H1 (cell line): ENCODE measurements around the gene KRT84. TPM values are rescaled to one million over a fixed set of nuclear protein-coding genes. Genes with fewer than 3 reads are reported as not detected.

Experiments used
- CTCF ChIA-PET: fragments of 300-600 bp; sonication (Branson Sonifier 250); formaldehyde crosslinking; loops from one replicate; lab custom pipeline; 2021; ENCODE audit not compliant: partially characterized antibody; lab: Charles Lee
- POLR2A ChIA-PET: fragments of 300-600 bp; sonication (Branson Sonifier 250); formaldehyde crosslinking; loops from one replicate; lab custom pipeline; 2021; ENCODE audit warnings: inconsistent platforms; ENCODE audit not compliant: partially characterized antibody; lab: Charles Lee
- DNase-seq, 2 experiments: peaks; one replicate each; pipeline versions ENCODE4 v3.0.0 to v3.0.0-alpha.2; 2010 to 2022; ENCODE audit warnings: low spot score in 2 of 2, low read depth in 1 of 2, mixed read lengths in 1 of 2
- FAIRE-seq: peaks from 2 replicates; lab custom pipeline; 2011; peaks lifted over from hg19 to GRCh38; lab: Jason Lieb, UNC
- H2AFZ ChIP-seq: 2 replicates; pipeline ENCODE4 v1.8.1; 2012; ENCODE audit warnings: low read length, inconsistent platforms
- H2AK5ac ChIP-seq: 2 replicates; pipeline ENCODE4 v1.6.1; 2013; ENCODE audit warnings: low read depth, low read length
- H2BK120ac ChIP-seq: replicated peaks from 2 replicates; pipeline ENCODE3; 2013; ENCODE audit warnings: low read depth, low read length, inconsistent platforms
- H2BK12ac ChIP-seq: 2 replicates; pipeline ENCODE4 v1.6.1; 2013; ENCODE audit warnings: low read depth, low read length
- H2BK15ac ChIP-seq: 2 replicates; pipeline ENCODE4 v1.6.1; 2013; ENCODE audit warnings: low read length
- H2BK20ac ChIP-seq: 2 replicates; pipeline ENCODE4 v1.6.1; 2013; ENCODE audit warnings: low read length
- H2BK5ac ChIP-seq: 2 replicates; pipeline ENCODE4 v1.6.1; 2013; ENCODE audit warnings: low read depth, low read length
- H3K14ac ChIP-seq: 2 replicates; pipeline ENCODE4 v1.6.1; 2013; ENCODE audit warnings: inconsistent platforms; ENCODE audit not compliant: insufficient read length
- H3K18ac ChIP-seq: 2 replicates; pipeline ENCODE4 v1.6.1; 2013; ENCODE audit warnings: low read length; ENCODE audit errors: extremely low read depth
- H3K23ac ChIP-seq: 2 replicates; pipeline ENCODE4 v1.6.1; 2013; ENCODE audit warnings: inconsistent platforms; ENCODE audit not compliant: insufficient read length
- H3K23me2 ChIP-seq: 2 replicates; pipeline ENCODE4 v1.6.1; 2013; ENCODE audit warnings: low read depth, low read length
- H3K27ac ChIP-seq: 2 replicates; pipeline ENCODE4 v1.6.1; 2011; ENCODE audit warnings: low read depth, low read length, inconsistent platforms
- H3K27me3 ChIP-seq, 4 experiments: replicated peaks in 1 of 4; 1 replicate in 1 of 4; 2 replicates in 3 of 4; pipeline versions ENCODE4 v1.6.1 to v1.8.1; 2011 to 2013; ENCODE audit warnings: low read length in 3 of 4, mild to moderate bottlenecking in 3 of 4, inconsistent platforms in 2 of 4, mixed read lengths in 2 of 4, moderate library complexity in 1 of 4; ENCODE audit not compliant: control insufficient read depth in 3 of 4, insufficient read depth in 3 of 4; ENCODE audit errors: extremely low read depth in 1 of 4
- H3K36me3 ChIP-seq, 4 experiments: 2 replicates each; pipeline versions ENCODE4 v1.6.1 to v1.8.1; 2011 to 2013; ENCODE audit warnings: mild to moderate bottlenecking in 4 of 4, low read length in 3 of 4, moderate library complexity in 2 of 4, control low read depth in 1 of 4, inconsistent platforms in 1 of 4; ENCODE audit not compliant: insufficient read depth in 4 of 4, control insufficient read depth in 2 of 4
- H3K4ac ChIP-seq: replicated peaks from 2 replicates; pipeline ENCODE3; 2013; ENCODE audit warnings: low read length, low read depth, mixed read lengths, inconsistent platforms; ENCODE audit not compliant: insufficient read length
- H3K4me1 ChIP-seq, 4 experiments: replicated peaks in 1 of 4; 1 replicate in 1 of 4; 2 replicates in 3 of 4; pipeline versions ENCODE4 v1.6.1 to v1.8.1; 2011 to 2013; ENCODE audit warnings: low read length in 3 of 4, inconsistent platforms in 2 of 4, mixed read lengths in 1 of 4; ENCODE audit not compliant: insufficient read depth in 4 of 4, control insufficient read depth in 3 of 4
- H3K4me2 ChIP-seq, 2 experiments: 2 replicates each; pipeline versions ENCODE4 v1.6.1 to v1.8.1; 2011 to 2013; ENCODE audit warnings: low read depth in 2 of 2, low read length in 2 of 2, control low read depth in 1 of 2, inconsistent platforms in 1 of 2, mild to moderate bottlenecking in 1 of 2; ENCODE audit not compliant: insufficient read depth in 1 of 2
- H3K4me3 ChIP-seq, 4 experiments: fragments of 200-600, 300-600 bp in 1 of 4; sonication (generic), shearing (Covaris generic), sonication (Bioruptor Twin) in 1 of 4; 2 replicates each; pipeline versions ENCODE4 v1.5.1 to v1.8.1; 2011 to 2016; ENCODE audit warnings: low read length in 4 of 4, low read depth in 3 of 4, control low read depth in 2 of 4, inconsistent platforms in 2 of 4, mild to moderate bottlenecking in 2 of 4, mixed read lengths in 1 of 4, moderate library complexity in 1 of 4; ENCODE audit not compliant: insufficient read depth in 2 of 4; ENCODE audit errors: extremely low read depth in 1 of 4
- H3K56ac ChIP-seq: replicated peaks from 2 replicates; pipeline ENCODE3; 2013; ENCODE audit warnings: low read depth, mild to moderate bottlenecking, mixed read lengths, low read length, inconsistent platforms; ENCODE audit not compliant: insufficient read length
- H3K79me1 ChIP-seq: 2 replicates; pipeline ENCODE4 v1.6.1; 2013; ENCODE audit warnings: low read depth, low read length, control low read depth
- H3K79me2 ChIP-seq, 2 experiments: 2 replicates each; pipeline versions ENCODE4 v1.6.1 to v1.8.1; 2012 to 2013; ENCODE audit warnings: low read length in 2 of 2, mild to moderate bottlenecking in 2 of 2, inconsistent platforms in 1 of 2; ENCODE audit not compliant: insufficient read depth in 2 of 2, control insufficient read depth in 1 of 2
- H3K9ac ChIP-seq, 4 experiments: replicated peaks in 1 of 4; 1 replicate in 1 of 4; 2 replicates in 3 of 4; pipeline versions ENCODE4 v1.6.1 to v1.8.1; 2011 to 2013; ENCODE audit warnings: low read depth in 3 of 4, low read length in 3 of 4, control low read depth in 2 of 4, mild to moderate bottlenecking in 2 of 4, moderate library complexity in 2 of 4, inconsistent platforms in 1 of 4; ENCODE audit errors: extremely low read depth in 1 of 4
- H3K9me3 ChIP-seq, 2 experiments: 2 replicates each; pipeline versions ENCODE4 v1.6.1 to v1.8.1; 2012 to 2013; ENCODE audit warnings: mild to moderate bottlenecking in 2 of 2, moderate library complexity in 2 of 2, control low read depth in 1 of 2, inconsistent platforms in 1 of 2, low read depth in 1 of 2, low read length in 1 of 2, mixed read lengths in 1 of 2; ENCODE audit not compliant: insufficient read depth in 2 of 2
- H4K20me1 ChIP-seq, 2 experiments: replicated peaks in 1 of 2; 2 replicates each; pipeline versions ENCODE3 to v1.8.1; 2011 to 2013; ENCODE audit warnings: inconsistent platforms in 2 of 2, low read length in 2 of 2, mild to moderate bottlenecking in 1 of 2; ENCODE audit not compliant: insufficient read depth in 2 of 2, control insufficient read depth in 1 of 2
- H4K5ac ChIP-seq: 2 replicates; pipeline ENCODE4 v1.6.1; 2013; ENCODE audit warnings: low read length, low read depth, mixed read lengths, inconsistent platforms; ENCODE audit not compliant: insufficient read length
- H4K8ac ChIP-seq: 2 replicates; pipeline ENCODE4 v1.8.0; 2013; ENCODE audit warnings: mild to moderate bottlenecking, moderate library complexity, low read length, inconsistent platforms; ENCODE audit not compliant: insufficient read depth; ENCODE audit errors: extremely low read depth
- H4K91ac ChIP-seq: replicated peaks from 2 replicates; pipeline ENCODE3; 2013; ENCODE audit warnings: low read length, mixed read lengths, inconsistent platforms; ENCODE audit not compliant: insufficient read length
- CEBPB ChIP-seq: IDR thresholded peaks from 2 replicates; pipeline ENCODE4 v1.6.1; 2012; ENCODE audit warnings: low read depth, low read length
- CREB1 ChIP-seq: IDR thresholded peaks from 2 replicates; pipeline ENCODE4 v1.6.1; 2012; ENCODE audit warnings: inconsistent platforms
- CTCF ChIP-seq, 3 experiments: IDR thresholded peaks; 1 replicate in 2 of 3; 2 replicates in 1 of 3; pipeline versions ENCODE4 v1.5.1 to v1.6.1; 2011; ENCODE audit warnings: low read length in 3 of 3, mild to moderate bottlenecking in 3 of 3, inconsistent platforms in 2 of 3, low read depth in 1 of 3, moderate library complexity in 1 of 3; ENCODE audit not compliant: insufficient read depth in 1 of 3; ENCODE audit errors: control extremely low read depth in 1 of 3
- EP300 ChIP-seq, 2 experiments: IDR thresholded peaks; 1 replicate in 1 of 2; 2 replicates in 1 of 2; pipeline ENCODE4 v1.6.1; 2011 to 2012; ENCODE audit warnings: low read depth in 2 of 2, low read length in 2 of 2, mild to moderate bottlenecking in 2 of 2, borderline replicate concordance in 1 of 2, inconsistent platforms in 1 of 2, moderate library complexity in 1 of 2
- FOSL1 ChIP-seq: IDR thresholded peaks from 2 replicates; pipeline ENCODE4 v1.6.1; 2011; ENCODE audit warnings: mild to moderate bottlenecking, low read depth, low read length, moderate library complexity; ENCODE audit not compliant: insufficient read depth
- GTF2F1 ChIP-seq: IDR thresholded peaks from 2 replicates; pipeline ENCODE4 v1.6.1; 2012; ENCODE audit warnings: low read depth, low read length, improper control_type of control experiment, borderline replicate concordance
- HDAC6 ChIP-seq: IDR thresholded peaks from one replicate; pipeline ENCODE4 v1.7.1; 2012; ENCODE audit warnings: low read depth, mild to moderate bottlenecking, inconsistent platforms, low read length, moderate library complexity
- RAD21 ChIP-seq, 2 experiments: IDR thresholded peaks in 1 of 2; conservative IDR thresholded peaks in 1 of 2; 2 replicates each; pipeline ENCODE4 v1.6.1; 2011; ENCODE audit warnings: low read depth in 2 of 2, low read length in 2 of 2, improper control_type of control experiment in 1 of 2, inconsistent platforms in 1 of 2, mild to moderate bottlenecking in 1 of 2, moderate library complexity in 1 of 2
- SIN3A ChIP-seq, 2 experiments: IDR thresholded peaks in 1 of 2; conservative IDR thresholded peaks in 1 of 2; 2 replicates each; pipeline ENCODE4 v1.6.1; 2011 to 2012; ENCODE audit warnings: low read length in 2 of 2, improper control_type of control experiment in 1 of 2, low read depth in 1 of 2, mild to moderate bottlenecking in 1 of 2
- ZNF274 ChIP-seq: IDR thresholded peaks from 2 replicates; pipeline ENCODE4 v1.7.0; 2012; ENCODE audit warnings: low read length, borderline replicate concordance; ENCODE audit errors: extremely low read depth
- WGBS, 2 experiments: shearing (Covaris generic) in 1 of 2; methylation state at CpG; one replicate each; pipeline versions ENCODE4 v1.1.6 to v1.1.7; 2013 to 2015; ENCODE audit warnings: low lambda C conversion rate in 2 of 2, mixed read lengths in 2 of 2, inconsistent platforms in 1 of 2, low coverage in 1 of 2, missing lambda C conversion rate in 1 of 2; ENCODE audit not compliant: insufficient replicate concordance in 2 of 2, insufficient coverage in 1 of 2, insufficient read length in 1 of 2; ENCODE audit errors: extremely low coverage in 1 of 2, missing lambda C conversion rate in 1 of 2; 5-methylcytosine and 5-hydroxymethylcytosine counted together
- polyA plus RNA-seq, 7 experiments: library from polyadenylated mRNA; depleted of rRNA in 3 of 7; stranded (reverse) in 5 of 7; unstranded in 2 of 7; fragments of >200 nt in 5 of 7; fragments of 200-250 nt in 2 of 7; gene quantifications; 1 replicate in 5 of 7; 2 replicates in 1 of 7; 4 replicates in 1 of 7; pipeline versions ENCODE4 v1.2.1 to v1.2.3, GENCODE V29; 2011 to 2013; ENCODE audit warnings: missing spikeins in 2 of 7, mixed read lengths in 2 of 7
- total RNA-seq: library from RNA; stranded (reverse); fragmentation: NEBNext Ultra II Directional; extraction: Animal tissue kit (Norgen Biotek cat#: 25700); gene quantifications from 2 replicates; pipeline ENCODE4 v1.2.1, GENCODE V29; 2021

The KRT84 gene
- total and polyA plus RNA-seq, 2 of the 8 experiments (the other 6 are each of a cell fraction or from before 2014, with no cell fraction given) = not detected

- peak in 1 of 2 experiments; percentile 54 for DNase-seq
- POLR2A ChIA-PET = no interaction called here
- no peak overlapping the region for H2BK15ac ChIP-seq
- TF ChIP-seq CTCF (IDR thresholded peaks at IDR 0.05; ENCODE audit: control extremely low read depth in 1 of 3, insufficient read depth in 1 of 3, low read depth in 1 of 3, low read length in 3 of 3) = peak; percentile 57 to 69 (median 67)
- TF ChIP-seq CEBPB = no peak
- no peak for TF ChIP-seq HDAC6
- TF ChIP-seq CREB1 = no peak
- no peak for TF ChIP-seq ZNF274
- TF ChIP-seq SIN3A (conservative IDR thresholded peaks at IDR 0.05 in 1 of 2, IDR thresholded peaks at IDR 0.05 in 1 of 2; ENCODE audit: low read depth in 1 of 2, low read length in 2 of 2) = no peak
- peak; percentile 31 to 49; a peak in 2 of 4 replicates for TF ChIP-seq RAD21 (IDR thresholded peaks at IDR 0.05 in 1 of 2, conservative IDR thresholded peaks at IDR 0.05 in 1 of 2; ENCODE audit: low read depth in 2 of 2, low read length in 2 of 2)
- TF ChIP-seq GTF2F1 = no peak
- no peak for TF ChIP-seq EP300 (IDR thresholded peaks at IDR 0.05; ENCODE audit: borderline replicate concordance in 1 of 2, low read depth in 2 of 2, low read length in 2 of 2)
- no peak for TF ChIP-seq FOSL1
These were observed 28.4 kb upstream of the KRT84 start for GRCh38 chr12:52413782-52414345.

More at GRCh38 chr12:52413782-52414345, 28.4 kb upstream of the KRT84 start:
- H3K56ac ChIP-seq = no peak overlapping the region
- no peak overlapping the region for H3K9ac ChIP-seq
- H4K20me1 ChIP-seq = no peaks in the 10 kb centered on the region
- no peak overlapping the region for H3K14ac ChIP-seq
- no peak overlapping the region for H2BK12ac ChIP-seq
- H3K4me2 ChIP-seq = no peak overlapping the region
- no peak overlapping the region for H4K91ac ChIP-seq
- H4K8ac ChIP-seq = no peak overlapping the region; the same call in 1 of the 2 replicates
- CTCF ChIA-PET = interaction anchor here (0.7 to 7.8 kb wide), 32 partner anchors 9 to 466 kb away, joined by 3 to 46 read pairs (median 4); partner anchors contain the start of genes KRT5 and KRT74
- peaks cover 0 to 7% of the 10 kb centered on the region in 2 experiments; a peak in 1 of 4 replicates for H3K9me3 ChIP-seq
- no peaks in the 10 kb centered on the region for H3K79me2 ChIP-seq
- 73% methylated on average over 8 of the region's 8 CpGs; no CpG with 5 or more reads in 1 of the 2 experiments for WGBS, 2 experiments
- H3K4me3 ChIP-seq = no peak overlapping the region
- H2BK5ac ChIP-seq = no peak overlapping the region
- H3K27ac ChIP-seq = no peak overlapping the region
- no peaks in the 10 kb centered on the region for H3K4me1 ChIP-seq
- H3K4ac ChIP-seq = no peak overlapping the region
- H2AK5ac ChIP-seq = no peak overlapping the region
- no peak overlapping the region for H2BK20ac ChIP-seq
- H3K79me1 ChIP-seq = no peaks in the 10 kb centered on the region
- H3K27me3 ChIP-seq = no peaks in the 10 kb centered on the region
- no peak overlapping the region for H2BK120ac ChIP-seq
- H3K23ac ChIP-seq = no peak overlapping the region
- H3K23me2 ChIP-seq = no peaks in the 10 kb centered on the region
- no peak for FAIRE-seq
- no peak overlapping the region for H3K18ac ChIP-seq
- H3K36me3 ChIP-seq = no peaks in the 10 kb centered on the region
- no peak overlapping the region for H4K5ac ChIP-seq
- H2AFZ ChIP-seq = no peak overlapping the region
